Measurements from ENCODE around the gene CT47C1.
"Not testable (repeated sequence)": the region's sequence is repeated elsewhere in the genome, so short reads cannot be mapped to it uniquely, and the experiment has no call there.

The CT47C1 gene

DNA sequence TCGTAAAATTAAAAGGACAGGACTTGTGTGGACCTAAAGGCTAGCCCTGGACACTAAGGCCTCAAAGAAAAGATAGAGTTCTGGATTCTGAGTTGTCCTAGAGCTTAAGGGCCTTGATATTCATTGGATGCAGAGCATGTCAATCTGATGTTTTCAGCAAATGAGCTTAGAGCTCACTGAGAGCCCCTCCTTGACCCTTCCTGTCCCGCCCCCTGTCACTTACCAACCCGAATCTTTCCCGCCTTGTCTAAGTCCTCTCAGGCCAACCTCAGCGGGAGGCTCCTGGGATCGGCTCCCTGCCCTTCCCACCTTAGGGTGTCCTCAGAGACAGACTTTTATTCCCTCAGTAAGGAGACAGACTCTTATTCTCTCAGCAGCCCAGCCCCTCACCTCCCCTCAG lies at the start of gene CT47C1:
CT47C1 (plus strand) TSS at position 250 of the 400 bp plus-strand sequence. CDS start 233 bp downstream, outside the sequence.
- no peak for DNase-seq

- no peak for DNase-seq
Measured at GRCh38 chrX:119025900-119026299, 46.9 kb upstream of the CT47C1 start.

GRCh38 chrX:119026344-119026743 lies 46.4 kb upstream of the CT47C1 start:
- not testable (repeated sequence) for DNase-seq

DNA sequence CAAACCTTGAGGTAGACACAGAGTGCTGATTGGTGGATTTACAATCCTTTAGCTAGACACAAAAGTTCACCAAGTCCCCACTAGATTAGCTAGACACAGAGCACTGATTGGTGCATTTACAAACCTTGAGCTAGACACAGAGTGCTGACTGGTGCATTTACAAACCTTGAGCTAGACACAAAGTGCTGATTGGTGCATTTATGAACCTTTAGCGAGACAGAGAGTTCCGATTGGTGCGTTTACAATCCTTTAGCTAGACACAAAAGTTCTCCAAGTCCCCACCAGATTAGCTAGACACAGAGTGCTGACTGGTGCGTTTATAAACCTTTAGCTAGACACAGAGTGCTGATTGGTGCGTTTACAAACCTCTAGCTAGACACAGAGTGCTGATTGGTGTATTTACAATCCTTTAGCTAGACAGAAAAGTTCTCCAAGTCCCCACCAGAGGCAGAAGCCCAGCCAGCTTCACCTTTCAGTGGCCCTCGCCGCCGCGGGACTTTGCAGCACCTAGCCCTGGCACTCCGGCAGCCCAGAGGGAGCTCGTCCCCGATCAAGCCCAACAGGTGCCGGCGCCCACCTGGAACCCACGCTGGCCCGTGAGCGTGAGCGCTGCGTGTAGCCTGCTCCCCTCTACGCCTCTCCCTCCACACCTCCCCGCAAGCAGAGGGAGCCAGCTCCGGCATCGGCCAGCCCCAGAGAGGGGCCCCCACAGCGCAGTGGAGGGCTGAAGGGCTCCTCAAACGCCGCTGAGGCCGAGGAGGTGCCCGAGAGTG lies 44.6 kb upstream of the CT47C1 start:
- not testable (repeated sequence) for DNase-seq

GRCh38 chrX:119028733-119029330 lies 44.0 kb upstream of the CT47C1 start:
- no peak for DNase-seq

DNA sequence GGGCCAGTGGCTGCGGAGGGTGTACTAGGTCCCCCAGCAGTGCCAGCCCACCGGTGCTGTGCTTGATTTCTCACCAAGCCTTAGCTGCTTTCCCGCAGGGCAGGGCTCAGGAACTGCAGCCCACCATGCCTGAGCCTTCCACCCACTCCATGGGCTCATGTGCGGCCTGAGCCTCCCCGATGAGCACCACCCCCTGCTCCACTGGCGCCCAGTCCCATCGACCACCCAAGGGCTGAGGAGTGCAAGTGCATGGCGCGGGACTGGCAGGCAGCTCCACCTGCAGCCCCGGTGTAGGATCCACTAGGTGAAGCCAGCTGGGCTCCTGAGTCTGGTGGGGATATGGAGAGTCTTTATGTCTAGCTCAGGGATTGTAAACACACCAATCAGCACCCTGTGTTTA lies 43.1 kb upstream of the CT47C1 start:
- not testable (repeated sequence) for DNase-seq

DNA sequence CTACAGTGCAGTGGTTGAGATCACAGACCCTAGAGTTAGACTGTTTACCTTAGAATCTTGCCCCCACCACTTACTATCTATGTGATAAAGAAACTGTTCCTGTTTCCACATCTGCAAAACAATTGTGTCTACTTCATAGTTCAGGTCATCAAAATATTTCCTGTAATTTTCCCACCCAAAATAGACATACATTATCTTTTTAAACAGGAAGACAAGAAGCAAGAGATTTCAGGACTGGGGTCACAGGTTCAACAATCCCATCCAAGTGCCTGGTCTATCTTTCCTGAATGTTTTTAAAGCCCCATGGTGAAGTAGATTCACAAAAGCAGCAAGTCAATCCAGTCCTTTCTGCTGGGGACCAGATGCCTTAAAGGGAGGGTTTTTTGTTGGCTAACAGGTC lies 41.8 kb upstream of the CT47C1 start:
- DNase-seq: no peak

DNA sequence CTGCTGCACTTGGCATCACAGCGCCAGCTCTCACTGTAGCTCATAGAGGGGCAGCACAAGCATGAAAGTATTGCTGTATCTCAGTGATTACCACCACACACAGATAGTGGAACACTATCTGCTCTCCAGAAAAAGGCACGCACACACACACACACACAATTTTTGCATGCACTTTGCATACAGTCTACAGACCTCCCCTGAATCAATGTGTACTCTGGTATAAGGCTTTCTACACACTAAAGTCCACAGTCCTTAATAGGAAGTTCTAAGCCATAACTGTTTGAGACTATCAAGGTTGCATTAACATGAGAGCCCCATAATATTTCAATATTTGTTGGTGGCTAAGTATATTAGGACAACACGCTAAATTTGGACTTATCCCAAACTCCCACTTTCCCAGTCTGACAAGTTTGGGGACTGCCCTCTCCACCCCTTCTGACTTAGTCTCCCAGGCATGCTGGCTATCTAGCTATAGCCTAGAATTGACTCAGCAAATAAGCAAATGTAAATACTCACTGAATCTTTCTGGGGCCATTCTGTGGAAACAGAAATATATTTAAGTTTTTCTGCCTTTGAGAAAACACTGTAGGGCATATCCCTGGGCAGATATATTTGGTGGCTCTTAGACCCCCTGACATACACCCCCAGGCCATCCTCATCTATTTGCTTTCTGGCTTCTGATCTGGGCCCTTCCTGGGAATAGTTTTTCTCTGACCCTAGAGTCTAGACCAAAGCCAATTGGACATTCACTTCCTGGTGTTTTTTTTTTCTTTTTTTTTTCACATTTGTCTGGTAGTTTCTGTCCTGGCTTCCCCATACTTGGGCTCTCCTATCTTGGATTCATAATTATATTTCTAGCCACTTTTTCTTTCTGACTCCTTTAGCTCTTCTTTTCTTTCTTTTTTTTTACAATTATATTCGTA lies 36.4 kb upstream of the CT47C1 start:
- no peak for DNase-seq

DNA sequence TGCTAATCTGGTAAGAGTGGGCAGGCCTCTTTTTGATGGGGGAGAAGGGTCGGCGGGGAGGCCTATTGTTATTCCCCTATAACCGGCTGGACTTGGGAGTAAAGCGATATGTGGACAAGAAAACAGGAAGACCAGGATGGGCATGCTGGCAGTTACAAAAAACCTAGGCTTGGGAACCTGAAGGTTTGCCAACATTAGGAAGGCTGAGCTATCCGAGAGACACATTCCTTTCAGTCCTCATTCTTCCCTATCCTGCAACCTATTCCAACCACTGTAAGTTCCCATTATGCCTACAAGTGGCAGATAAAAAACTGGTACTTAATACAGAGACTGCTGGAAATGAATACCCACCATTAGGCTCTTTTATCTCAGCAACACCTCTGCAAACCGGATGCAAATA lies 32.4 kb upstream of the CT47C1 start:
- no peak for DNase-seq

DNA sequence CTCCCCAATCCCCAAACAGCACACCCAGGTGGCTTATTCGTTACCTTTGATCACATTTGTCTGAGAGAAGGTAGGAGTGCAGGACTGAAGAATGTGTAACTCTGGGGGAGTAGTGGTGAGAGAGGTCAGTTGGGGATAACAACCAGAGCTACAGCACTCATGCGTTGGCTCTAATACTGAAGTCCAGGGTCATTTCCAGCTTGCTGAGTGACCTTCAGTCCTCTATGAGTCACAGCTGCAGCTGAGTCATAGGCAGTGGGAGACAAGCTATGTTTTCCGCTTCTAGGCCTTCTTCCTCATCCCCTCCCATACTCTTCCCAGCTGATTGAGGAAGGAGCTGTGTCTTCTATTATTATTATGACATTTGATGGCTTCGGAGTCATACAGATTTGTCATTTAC lies 31.6 kb upstream of the CT47C1 start:
- DNase-seq: no peak

GRCh38 chrX:119042040-119042439 lies 30.8 kb upstream of the CT47C1 start:
- DNase-seq: no peak

- no peak for DNase-seq
Measured at GRCh38 chrX:119042996-119043395, 29.8 kb upstream of the CT47C1 start.

DNA sequence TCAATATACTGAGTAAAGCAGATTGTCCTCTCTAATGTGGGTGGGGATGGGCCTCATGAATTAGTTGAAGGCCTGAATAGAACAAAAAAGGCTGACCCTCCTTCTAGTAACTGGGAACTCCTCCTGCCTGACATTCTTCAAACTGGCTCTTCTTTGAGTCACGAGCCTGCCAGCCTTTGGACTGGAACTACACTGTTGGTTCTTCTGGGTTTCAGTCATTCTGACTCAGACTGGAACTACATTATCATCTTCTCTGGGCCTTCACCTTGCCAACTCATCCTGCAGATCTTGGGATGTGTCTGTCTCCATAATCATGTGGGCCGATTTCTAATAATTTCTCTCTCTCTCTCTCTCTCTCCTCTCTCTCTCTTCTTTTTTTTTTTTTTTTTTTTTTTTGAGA lies 26.9 kb upstream of the CT47C1 start:
- DNase-seq: peak; percentile 10

DNA sequence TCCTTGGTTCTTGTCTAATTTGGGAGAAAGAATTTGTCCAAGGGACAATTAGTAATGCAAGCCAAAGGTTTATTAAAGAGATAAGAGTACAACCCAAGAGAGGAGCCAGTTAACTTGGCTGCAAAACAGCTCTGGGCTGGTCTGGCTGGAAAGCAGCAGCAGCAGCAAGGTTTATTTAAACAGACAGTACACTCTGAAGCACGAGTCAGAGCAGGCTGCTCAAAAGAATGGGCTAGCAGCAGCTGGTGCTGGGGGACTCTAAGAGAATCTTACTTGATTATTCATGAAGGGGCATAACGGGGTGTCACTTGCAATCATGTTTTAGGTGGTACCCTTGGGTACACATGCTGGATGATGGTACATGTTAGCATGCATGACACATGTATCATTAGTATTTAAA lies 17.1 kb upstream of the CT47C1 start:
- no peak for DNase-seq

- no peak for DNase-seq
Measured at GRCh38 chrX:119062750-119063374, 9.9 kb upstream of the CT47C1 start.

- no peak for DNase-seq
Measured at GRCh38 chrX:119063428-119063827, 9.4 kb upstream of the CT47C1 start.

- DNase-seq: peak; percentile 67
Measured at GRCh38 chrX:119067023-119067739, 5.6 kb upstream of the CT47C1 start.

GRCh38 chrX:119069128-119069527 lies 3.7 kb upstream of the CT47C1 start:
- DNase-seq: no peak

- DNase-seq: no peak
Measured at GRCh38 chrX:119069762-119070161, 3.0 kb upstream of the CT47C1 start.

DNA sequence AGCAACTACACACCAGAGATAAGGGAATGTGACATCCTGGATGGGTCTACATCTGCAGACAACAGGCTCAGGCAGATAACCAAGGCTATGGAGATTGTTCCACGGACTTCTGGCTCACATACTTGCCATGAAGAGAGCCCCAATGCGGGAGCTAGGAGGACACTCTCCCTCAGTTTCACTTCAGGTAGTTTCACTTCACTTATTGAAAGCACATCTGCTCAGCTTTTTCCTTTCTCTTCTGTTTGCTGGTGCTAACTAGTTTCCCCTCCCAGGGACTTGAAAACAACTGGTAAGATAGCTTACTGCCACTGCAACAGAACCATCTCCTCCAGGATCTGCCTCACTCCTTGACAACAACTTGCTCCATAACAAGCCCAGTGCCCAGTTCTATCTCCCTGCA lies 1.4 kb upstream of the CT47C1 start:
- no peak for DNase-seq

DNA sequence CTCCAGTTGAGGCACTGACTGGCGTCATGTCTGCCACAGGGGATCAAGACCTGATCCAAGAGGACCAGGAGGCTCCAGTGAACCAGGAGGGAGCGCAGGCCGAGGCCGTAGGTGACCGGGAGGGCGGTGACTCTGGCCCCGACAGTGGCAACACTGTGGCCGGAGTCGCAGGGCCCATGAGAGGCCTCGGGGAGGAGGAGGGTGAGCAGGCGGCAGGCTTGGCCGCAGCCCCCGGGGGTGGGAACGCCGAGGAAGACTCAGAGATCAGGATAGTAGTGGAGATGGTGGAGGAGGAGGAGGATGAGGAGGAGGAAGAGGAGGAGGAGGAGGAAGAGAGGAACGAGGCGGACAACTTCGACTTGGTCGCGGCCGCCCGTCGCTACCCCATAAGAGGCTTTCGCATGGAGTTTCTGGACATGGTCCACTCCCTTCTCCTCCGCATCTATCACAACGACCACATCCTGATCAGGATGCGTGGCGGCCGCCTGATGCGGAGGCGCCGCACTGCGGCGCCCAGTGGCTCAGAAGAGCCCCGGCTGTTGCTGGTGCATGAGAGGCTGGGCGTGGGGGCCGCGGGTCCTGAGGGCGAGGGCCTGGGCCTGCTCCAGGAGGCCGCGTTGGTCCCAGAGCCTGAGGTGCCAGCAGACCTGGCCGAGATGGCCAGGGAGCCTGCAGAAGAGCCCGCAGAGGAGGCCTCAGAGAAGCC lies 560 bp downstream of the CT47C1 start:
- no peak for DNase-seq

DNA sequence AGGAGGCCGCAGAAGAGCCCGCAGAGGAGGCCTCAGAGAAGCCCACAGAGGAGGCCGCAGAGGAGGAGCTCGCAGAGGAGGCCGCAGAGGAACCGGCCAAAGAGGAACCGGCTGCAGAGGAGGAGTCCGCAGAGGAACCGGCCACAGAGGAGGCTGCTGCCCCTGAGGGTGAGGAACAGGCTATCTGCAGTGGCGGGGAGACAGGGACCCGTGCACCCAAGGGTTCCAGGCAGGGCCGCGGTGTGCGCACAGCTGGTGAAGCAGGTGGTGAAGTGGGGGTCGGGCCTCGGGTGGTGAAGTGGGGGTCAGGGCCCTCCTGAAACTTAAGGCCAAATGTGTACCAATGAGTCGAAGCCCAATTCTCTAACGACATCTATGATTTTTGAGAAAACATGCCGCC lies 1.1 kb downstream of the CT47C1 start:
- DNase-seq: no peak
